CD4-positive, alpha-beta memory T cell (primary cell): ENCODE data around the gene XXYLT1. TPM values are rescaled to one million over a fixed set of nuclear protein-coding genes. Genes with fewer than 3 reads are reported as not detected.
"Not testable (repeated sequence)": the region's sequence is repeated elsewhere in the genome, so short reads cannot be mapped to it uniquely, and the experiment has no call there.

ENCODE experiments used
- CTCF ChIA-PET: fragments of 350-600 bp; sonication (Branson Sonifier 250); formaldehyde crosslinking; loops from one replicate; lab custom pipeline; 2021; ENCODE audit warnings: inconsistent platforms; ENCODE audit not compliant: partially characterized antibody; lab: Charles Lee
- POLR2A ChIA-PET: fragments of 350-600 bp; sonication (Branson Sonifier 250); formaldehyde crosslinking; loops from one replicate; lab custom pipeline; 2021; ENCODE audit not compliant: partially characterized antibody; lab: Charles Lee
- DNase-seq, 5 donors: peaks; one replicate each; pipeline versions ENCODE4 v3.0.0 to v3.0.0-alpha.2; 2020 to 2022; ENCODE audit warnings: mixed read lengths in 1 of 5
- H3K27ac ChIP-seq: one replicate; pipeline ENCODE4 v1.7.0; 2013; ENCODE audit warnings: low read depth, low read length
- H3K27me3 ChIP-seq: 2 replicates; pipeline ENCODE4 v1.7.0; 2013; ENCODE audit warnings: mild to moderate bottlenecking, low read length, moderate library complexity; ENCODE audit not compliant: insufficient read depth
- H3K36me3 ChIP-seq: 2 replicates; pipeline ENCODE4 v1.7.0; 2013; ENCODE audit warnings: mild to moderate bottlenecking, low read length, moderate library complexity; ENCODE audit not compliant: insufficient read depth
- H3K4me1 ChIP-seq: 2 replicates; pipeline ENCODE4 v1.7.0; 2013; ENCODE audit warnings: mild to moderate bottlenecking, low read length, moderate library complexity; ENCODE audit not compliant: insufficient read depth
- H3K4me3 ChIP-seq, 2 donors: one replicate each; pipeline ENCODE4 v1.7.0; 2013; ENCODE audit warnings: low read length in 2 of 2, mild to moderate bottlenecking in 1 of 2
- H3K9me3 ChIP-seq, 2 donors: one replicate each; pipeline ENCODE4 v1.7.0; 2013; ENCODE audit warnings: low read length in 2 of 2, control low read depth in 1 of 2; ENCODE audit not compliant: control insufficient read depth in 1 of 2
- H3K27ac Mint-ChIP-seq, 7 donors: one replicate each; pipeline ENCODE4 v1.8.0; 2020 to 2021; ENCODE audit warnings: mixed read lengths in 7 of 7, mild to moderate bottlenecking in 6 of 7, inconsistent platforms in 3 of 7, moderate library complexity in 3 of 7
- H3K27me3 Mint-ChIP-seq, 2 donors: one replicate each; pipeline ENCODE4 v1.8.0; 2020 to 2021; ENCODE audit warnings: mixed read lengths in 2 of 2
- H3K36me3 Mint-ChIP-seq, 2 donors: one replicate each; pipeline ENCODE4 v1.8.0; 2020 to 2021; ENCODE audit warnings: mixed read lengths in 2 of 2, inconsistent platforms in 1 of 2, mild to moderate bottlenecking in 1 of 2
- H3K4me1 Mint-ChIP-seq, 4 donors: one replicate each; pipeline ENCODE4 v1.8.0; 2020 to 2021; ENCODE audit warnings: mixed read lengths in 4 of 4, mild to moderate bottlenecking in 1 of 4
- H3K4me3 Mint-ChIP-seq, 8 donors: one replicate each; pipeline ENCODE4 v1.8.0; 2020 to 2021; ENCODE audit warnings: mixed read lengths in 8 of 8, mild to moderate bottlenecking in 7 of 8, moderate library complexity in 6 of 8, inconsistent platforms in 3 of 8
- H3K9me3 Mint-ChIP-seq, 8 donors: one replicate each; pipeline ENCODE4 v1.8.0; 2020 to 2021; ENCODE audit warnings: mixed read lengths in 8 of 8, mild to moderate bottlenecking in 5 of 8, inconsistent platforms in 3 of 8, moderate library complexity in 1 of 8
- intact Hi-C: fragments of 100-400 bp; cut with micrococcal nuclease; formaldehyde crosslinking; loops from one replicate; pipeline ENCODE4 v1.15.1; 2023
- polyA plus RNA-seq, 2 donors: library from polyadenylated mRNA; unstranded; fragments of 300-500 nt; fragmentation: Illumina TruSeq; gene quantifications; one replicate each; pipeline ENCODE4 v1.2.3, GENCODE V29; 2021
- total RNA-seq, 2 experiments: library from RNA; stranded (reverse); gene quantifications; one replicate each; pipeline ENCODE4 v1.2.3, GENCODE V29; 2021

Gene XXYLT1
- total and polyA plus RNA-seq, 4 experiments from 2014 or later = 3.9 to 6.3 (median 4.3) TPM

GRCh38 chr3:195219351-195220230 is 51.4 kb downstream of the XXYLT1 start:
- H3K27ac Mint-ChIP-seq = no peak overlapping the region
- H3K4me3 Mint-ChIP-seq = no peak overlapping the region
- no peaks in the 10 kb centered on the region for H3K4me1 Mint-ChIP-seq
- peaks cover 0 to 6% (median 2%) of the 10 kb centered on the region in 8 donors for H3K9me3 Mint-ChIP-seq
- Histone ChIP-seq H3K4me1 (no peaks in the 10 kb centered on the region), H3K9me3 (no peaks in the 10 kb centered on the region), H3K27me3 (no peaks in the 10 kb centered on the region), H3K27ac (no peak overlapping the region), H3K36me3 (no peaks in the 10 kb centered on the region), H3K4me3 (no peak overlapping the region)
- H3K27me3 Mint-ChIP-seq = no peaks in the 10 kb centered on the region
- no peak for DNase-seq
- intact Hi-C loops = no loop called here
- CTCF ChIA-PET = no interaction called here
- POLR2A ChIA-PET = no interaction called here
- H3K36me3 Mint-ChIP-seq = peaks cover 10 to 21% of the 10 kb centered on the region in 2 donors

GRCh38 chr3:195218331-195218730 is 52.6 kb downstream of the XXYLT1 start:
- POLR2A ChIA-PET, H3K4me1 Mint-ChIP-seq, H3K27me3 ChIP-seq, H3K4me3 Mint-ChIP-seq, H3K4me1 ChIP-seq, CTCF ChIA-PET, H3K9me3 ChIP-seq, H3K27me3 Mint-ChIP-seq, H3K27ac ChIP-seq, H3K4me3 ChIP-seq, H3K36me3 ChIP-seq, H3K9me3 Mint-ChIP-seq, DNase-seq, H3K27ac Mint-ChIP-seq, intact Hi-C loops: not testable (repeated sequence)
- peaks cover 10 to 21% of the 10 kb centered on the region in 2 donors for H3K36me3 Mint-ChIP-seq

GRCh38 chr3:195215576-195215975 is 55.4 kb downstream of the XXYLT1 start:
- DNase-seq, H3K27me3 ChIP-seq, H3K9me3 ChIP-seq, H3K27me3 Mint-ChIP-seq, H3K9me3 Mint-ChIP-seq, H3K36me3 ChIP-seq, H3K4me1 ChIP-seq, H3K4me3 Mint-ChIP-seq, H3K4me1 Mint-ChIP-seq, intact Hi-C loops, H3K27ac ChIP-seq, H3K4me3 ChIP-seq, POLR2A ChIA-PET, H3K27ac Mint-ChIP-seq, CTCF ChIA-PET: not testable (repeated sequence)
- H3K36me3 Mint-ChIP-seq = peaks cover 8 to 17% of the 10 kb centered on the region in 2 donors

- Mint-ChIP-seq H3K27ac (no peak overlapping the region), H3K36me3 (peaks cover 7 to 10% of the 10 kb centered on the region in 2 donors), H3K27me3 (no peaks in the 10 kb centered on the region), H3K4me1 (peaks cover 0 to 4% (median 2%) of the 10 kb centered on the region in 4 donors), H3K9me3 (peaks cover 0 to 4% (median 3%) of the 10 kb centered on the region in 8 donors), H3K4me3 (no peak overlapping the region)
- no peaks in the 10 kb centered on the region for H3K9me3 ChIP-seq
- no peaks in the 10 kb centered on the region for H3K27me3 ChIP-seq
- POLR2A ChIA-PET = no interaction called here
- intact Hi-C loops = no loop called here
- DNase-seq = no peak
- no peaks in the 10 kb centered on the region for H3K36me3 ChIP-seq
- H3K27ac ChIP-seq = no peak overlapping the region
- CTCF ChIA-PET = no interaction called here
- no peak overlapping the region for H3K4me3 ChIP-seq
- no peaks in the 10 kb centered on the region for H3K4me1 ChIP-seq
Observed at GRCh38 chr3:195214381-195214780, 56.6 kb downstream of the XXYLT1 start.

GRCh38 chr3:195213639-195214315 is 57.2 kb downstream of the XXYLT1 start:
- Mint-ChIP-seq H3K4me3 (no peak overlapping the region), H3K4me1 (peaks cover under 1 to 4% (median 3%) of the 10 kb centered on the region in 4 donors), H3K27ac (no peak overlapping the region), H3K9me3 (peaks cover 0 to 4% (median 0%) of the 10 kb centered on the region in 8 donors), H3K27me3 (no peaks in the 10 kb centered on the region), H3K36me3 (peaks cover 4% of the 10 kb centered on the region in 2 donors)
- Histone ChIP-seq H3K36me3 (no peaks in the 10 kb centered on the region), H3K4me3 (no peak overlapping the region), H3K9me3 (no peaks in the 10 kb centered on the region), H3K27me3 (no peaks in the 10 kb centered on the region), H3K4me1 (peaks cover 2% of the 10 kb centered on the region), H3K27ac (no peak overlapping the region)
- ChIA-PET POLR2A (no interaction called here), CTCF (no interaction called here)
- DNase-seq = no peak
- intact Hi-C loops = no loop called here

GRCh38 chr3:195212749-195213375 is 58.1 kb downstream of the XXYLT1 start:
- Histone ChIP-seq H3K27ac (no peak overlapping the region), H3K36me3 (no peaks in the 10 kb centered on the region), H3K9me3 (no peaks in the 10 kb centered on the region), H3K4me3 (no peak overlapping the region), H3K27me3 (no peaks in the 10 kb centered on the region), H3K4me1 (peaks cover 11% of the 10 kb centered on the region)
- intact Hi-C loops = no loop called here
- Mint-ChIP-seq H3K9me3 (peaks cover 0 to 4% (median 0%) of the 10 kb centered on the region in 8 donors), H3K4me3 (no peak overlapping the region), H3K4me1 (peaks cover 6 to 11% (median 9%) of the 10 kb centered on the region in 4 donors), H3K36me3 (peaks cover 4% of the 10 kb centered on the region in 2 donors), H3K27me3 (no peaks in the 10 kb centered on the region), H3K27ac (no peak overlapping the region)
- no peak for DNase-seq
- CTCF ChIA-PET = no interaction called here
- POLR2A ChIA-PET = no interaction called here
